ENCODE measurements around the gene ESRRG.

The ESRRG gene

DNA sequence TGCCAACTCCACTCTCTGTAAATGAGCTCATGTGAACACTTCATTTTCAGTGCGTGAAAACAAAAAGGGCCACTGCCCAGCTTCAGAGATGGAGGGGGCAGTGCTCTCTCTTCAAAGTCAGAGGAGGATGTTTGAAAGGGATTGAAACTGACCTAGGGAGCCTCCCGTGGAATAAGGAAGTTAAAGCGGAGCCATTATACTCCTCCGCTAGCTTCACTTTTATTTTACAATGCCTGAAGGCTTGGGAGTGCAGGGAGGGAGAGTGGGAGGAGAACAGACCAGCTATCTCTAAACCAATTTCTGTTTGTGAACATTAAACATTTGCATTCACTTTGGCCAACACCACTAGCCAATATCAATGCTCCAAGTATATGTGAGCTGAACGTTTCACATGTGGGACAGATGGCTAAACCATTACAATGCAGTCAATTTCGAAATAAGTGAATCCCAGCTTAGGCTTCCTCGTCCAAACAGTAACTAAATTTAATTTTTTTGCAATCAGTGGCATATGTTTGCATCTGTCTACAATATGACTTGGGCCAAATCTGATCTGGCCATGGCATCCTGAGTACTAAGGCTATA, 126.9 kb downstream of the ESRRG start:
- H3K9ac ChIP-seq (ENCODE audit: low read depth, low read length), result no peak overlapping the region
- H3K27me3 ChIP-seq (ENCODE audit: insufficient read depth, low read length), result peaks cover under 1% of the 10 kb centered on the region; the same call in 1 of the 2 replicates
- no peaks in the 10 kb centered on the region for H3K36me3 ChIP-seq (ENCODE audit: insufficient read depth, low read depth, low read length)
- H3K4me1 ChIP-seq (ENCODE audit: insufficient read depth, low read length), result peaks cover 27% of the 10 kb centered on the region; the same call in 1 of the 2 replicates
- no peak overlapping the region for H3K27ac ChIP-seq (ENCODE audit: low read length)
- no peaks in the 10 kb centered on the region for H3K9me3 ChIP-seq (ENCODE audit: insufficient read depth, low read depth, low read length)
- no peak overlapping the region for H3K4me3 ChIP-seq (ENCODE audit: low read length)

DNA sequence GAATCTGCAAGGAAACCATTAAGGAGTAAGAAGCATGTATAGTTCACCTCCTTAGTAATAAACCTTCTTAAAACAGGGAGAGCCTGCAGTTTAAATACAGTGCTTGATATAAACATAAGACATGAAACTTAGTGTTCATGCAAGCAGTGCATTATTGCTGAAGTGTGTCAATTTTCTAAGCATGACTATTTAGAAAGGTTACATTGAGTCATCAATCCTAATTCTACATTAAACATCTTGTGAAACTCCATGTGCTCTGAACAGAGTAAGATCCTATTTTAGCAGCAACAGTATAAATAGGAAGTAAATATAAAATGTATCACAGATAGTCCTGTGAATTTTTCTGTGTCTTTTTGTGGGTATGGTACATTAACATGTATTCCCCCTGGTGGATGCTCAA, 135.5 kb downstream of the ESRRG start:
- H3K36me3 ChIP-seq (ENCODE audit: insufficient read depth, low read depth, low read length), result no peaks in the 10 kb centered on the region
- no peaks in the 10 kb centered on the region for H3K27me3 ChIP-seq (ENCODE audit: insufficient read depth, low read length)
- no peak overlapping the region for H3K9ac ChIP-seq (ENCODE audit: low read depth, low read length)
- no peaks in the 10 kb centered on the region for H3K4me1 ChIP-seq (ENCODE audit: insufficient read depth, low read length)
- H3K9me3 ChIP-seq (ENCODE audit: insufficient read depth, low read depth, low read length), result no peaks in the 10 kb centered on the region
- H3K27ac ChIP-seq (ENCODE audit: low read length), result no peak overlapping the region
- H3K4me3 ChIP-seq (ENCODE audit: low read length), result no peak overlapping the region

DNA sequence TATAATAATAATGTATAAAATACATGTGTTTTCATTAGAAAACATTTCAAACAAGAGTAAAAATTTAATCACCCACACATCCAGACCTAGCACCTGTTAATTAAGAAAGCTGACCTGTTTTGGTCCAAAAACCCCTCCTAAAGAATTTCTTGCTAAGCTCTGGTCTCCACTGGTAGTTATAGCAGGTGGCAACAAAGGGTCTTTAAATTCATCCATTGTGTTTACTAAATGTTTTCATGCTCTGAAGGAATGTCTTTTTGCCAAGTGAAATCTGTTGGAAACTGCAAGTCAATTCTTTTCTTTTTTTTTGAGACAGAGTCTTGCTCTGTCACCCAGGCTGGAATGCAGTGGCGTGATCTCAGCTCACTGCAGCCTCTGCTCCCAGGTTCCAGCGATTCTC, 141.1 kb downstream of the ESRRG start:
- H3K36me3 ChIP-seq (ENCODE audit: insufficient read depth, low read depth, low read length), result no peaks in the 10 kb centered on the region
- no peaks in the 10 kb centered on the region for H3K9me3 ChIP-seq (ENCODE audit: insufficient read depth, low read depth, low read length)
- no peaks in the 10 kb centered on the region for H3K27me3 ChIP-seq (ENCODE audit: insufficient read depth, low read length)
- H3K9ac ChIP-seq (ENCODE audit: low read depth, low read length), result no peak overlapping the region
- H3K4me1 ChIP-seq (ENCODE audit: insufficient read depth, low read length), result no peaks in the 10 kb centered on the region
- no peak overlapping the region for H3K27ac ChIP-seq (ENCODE audit: low read length)
- H3K4me3 ChIP-seq (ENCODE audit: low read length), result no peak overlapping the region

DNA sequence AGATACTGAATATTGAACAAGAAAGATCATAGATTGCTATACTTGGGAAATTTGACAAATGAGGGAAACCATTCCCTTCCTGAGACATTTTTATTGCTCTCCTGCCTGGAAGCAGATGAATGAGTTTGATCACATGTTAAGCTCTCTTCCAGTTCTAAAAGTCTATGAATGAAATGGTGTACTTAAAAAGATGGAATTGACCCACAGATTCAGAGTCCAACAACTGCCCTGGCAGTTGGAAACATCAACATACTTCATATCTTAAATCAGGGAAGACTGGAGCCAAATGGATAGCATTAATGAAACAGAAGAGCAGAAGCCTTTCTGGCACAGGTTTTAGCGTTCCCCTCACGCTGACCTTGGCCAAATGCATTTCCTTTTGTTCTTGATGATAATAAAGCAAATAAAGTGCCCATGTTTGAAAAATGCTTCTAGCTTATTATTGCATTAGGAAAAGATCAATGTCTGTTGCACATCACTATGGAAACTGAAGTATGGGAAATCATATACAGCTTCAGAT, 142.6 kb downstream of the ESRRG start:
- Histone ChIP-seq H3K9ac (ENCODE audit: low read depth, low read length) (no peak overlapping the region), H3K9me3 (ENCODE audit: insufficient read depth, low read depth, low read length) (no peaks in the 10 kb centered on the region), H3K27me3 (ENCODE audit: insufficient read depth, low read length) (no peaks in the 10 kb centered on the region), H3K36me3 (ENCODE audit: insufficient read depth, low read depth, low read length) (no peaks in the 10 kb centered on the region), H3K27ac (ENCODE audit: low read length) (no peak overlapping the region), H3K4me3 (ENCODE audit: low read length) (no peak overlapping the region), H3K4me1 (ENCODE audit: insufficient read depth, low read length) (no peaks in the 10 kb centered on the region)

DNA sequence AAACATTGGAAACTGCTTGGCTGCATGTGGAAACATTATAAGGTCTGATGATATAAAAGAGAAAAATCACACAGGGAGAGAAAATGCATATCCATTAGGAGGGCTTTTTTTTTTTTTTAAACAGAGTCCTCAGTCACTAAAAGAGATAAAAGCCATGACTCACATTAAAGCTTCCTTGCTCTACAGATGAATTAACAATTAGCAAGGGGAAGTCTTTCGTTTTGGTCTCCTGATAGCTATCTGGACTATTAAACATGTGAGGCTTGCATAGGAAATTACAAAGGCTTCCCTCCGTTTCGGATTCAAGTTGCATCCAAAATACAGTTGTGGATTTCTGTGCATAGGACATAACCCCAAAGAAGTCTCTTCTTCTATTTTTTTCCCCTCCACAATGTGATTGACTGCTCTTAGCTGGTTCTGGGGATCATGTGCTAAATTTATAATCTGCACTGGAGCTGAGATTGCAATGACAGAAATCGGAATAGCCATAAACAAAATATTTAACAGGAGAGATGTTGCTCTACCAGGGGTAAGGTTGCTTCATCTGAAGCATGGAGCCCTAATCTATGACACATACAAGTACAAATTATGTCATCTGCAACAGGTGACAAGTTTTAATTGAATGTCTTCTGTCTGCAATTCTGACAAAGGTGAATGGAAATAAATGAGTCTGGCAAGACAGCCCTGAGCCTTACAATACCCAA, 146.8 kb downstream of the ESRRG start:
- no peaks in the 10 kb centered on the region for H3K9me3 ChIP-seq (ENCODE audit: insufficient read depth, low read depth, low read length)
- H3K27ac ChIP-seq (ENCODE audit: low read length), result no peak overlapping the region
- no peak overlapping the region for H3K4me3 ChIP-seq (ENCODE audit: low read length)
- no peaks in the 10 kb centered on the region for H3K27me3 ChIP-seq (ENCODE audit: insufficient read depth, low read length)
- H3K4me1 ChIP-seq (ENCODE audit: insufficient read depth, low read length), result no peaks in the 10 kb centered on the region
- no peak overlapping the region for H3K9ac ChIP-seq (ENCODE audit: low read depth, low read length)
- no peaks in the 10 kb centered on the region for H3K36me3 ChIP-seq (ENCODE audit: insufficient read depth, low read depth, low read length)

DNA sequence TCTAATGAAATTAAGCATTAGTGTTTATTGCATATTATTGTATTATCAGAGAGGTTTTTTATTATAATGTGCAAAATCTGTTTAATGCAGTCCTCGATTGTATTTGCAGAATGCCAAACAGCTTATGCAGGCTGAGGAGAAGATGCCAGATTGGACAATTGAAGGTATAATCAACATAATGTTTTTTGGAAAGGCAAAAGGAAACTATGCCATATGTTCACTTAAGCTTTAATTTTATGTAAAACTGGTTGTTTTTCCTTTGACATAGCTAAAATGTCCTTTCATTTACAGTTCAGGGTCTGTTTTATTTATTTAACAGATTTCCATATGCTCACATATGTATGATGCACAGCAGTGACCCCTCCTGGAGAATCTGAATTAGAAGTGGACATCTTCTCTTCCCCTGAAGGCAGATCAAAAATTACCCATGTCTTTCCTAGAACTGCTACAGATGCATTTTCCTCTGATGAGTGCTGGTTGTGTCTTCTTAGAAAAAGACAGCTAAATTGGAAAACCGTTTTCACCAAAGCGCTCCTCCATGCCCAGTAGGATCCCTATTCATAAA, 156.5 kb downstream of the ESRRG start:
- no peak overlapping the region for H3K27ac ChIP-seq (ENCODE audit: low read length)
- H3K4me1 ChIP-seq (ENCODE audit: insufficient read depth, low read length), result no peaks in the 10 kb centered on the region
- no peak overlapping the region for H3K4me3 ChIP-seq (ENCODE audit: low read length)
- no peaks in the 10 kb centered on the region for H3K36me3 ChIP-seq (ENCODE audit: insufficient read depth, low read depth, low read length)
- H3K9ac ChIP-seq (ENCODE audit: low read depth, low read length), result no peak overlapping the region
- no peaks in the 10 kb centered on the region for H3K27me3 ChIP-seq (ENCODE audit: insufficient read depth, low read length)
- H3K9me3 ChIP-seq (ENCODE audit: insufficient read depth, low read depth, low read length), result no peaks in the 10 kb centered on the region

DNA sequence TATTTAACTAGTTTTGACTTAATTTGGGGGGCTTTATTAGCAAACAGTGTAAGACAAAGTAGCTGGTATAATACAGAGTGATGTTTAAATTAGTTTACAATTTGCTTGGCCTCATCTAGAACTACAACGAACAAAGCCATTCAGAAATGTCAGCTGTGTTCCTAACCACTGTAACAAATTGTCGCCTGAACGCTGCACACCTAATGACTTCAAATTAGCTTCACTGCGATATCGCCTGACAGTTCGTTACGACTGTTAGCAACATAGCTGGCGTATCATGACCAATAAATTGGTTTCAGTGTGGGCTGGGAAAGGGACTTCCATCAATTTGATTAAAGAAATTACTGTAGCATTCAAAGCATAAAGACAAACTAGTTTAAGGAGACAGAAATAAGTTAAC, 160.1 kb downstream of the ESRRG start:
- Histone ChIP-seq H3K36me3 (ENCODE audit: insufficient read depth, low read depth, low read length) (no peaks in the 10 kb centered on the region), H3K4me3 (ENCODE audit: low read length) (no peak overlapping the region), H3K9ac (ENCODE audit: low read depth, low read length) (no peak overlapping the region), H3K9me3 (ENCODE audit: insufficient read depth, low read depth, low read length) (no peaks in the 10 kb centered on the region), H3K27ac (ENCODE audit: low read length) (no peak overlapping the region), H3K4me1 (ENCODE audit: insufficient read depth, low read length) (no peaks in the 10 kb centered on the region), H3K27me3 (ENCODE audit: insufficient read depth, low read length) (no peaks in the 10 kb centered on the region)

DNA sequence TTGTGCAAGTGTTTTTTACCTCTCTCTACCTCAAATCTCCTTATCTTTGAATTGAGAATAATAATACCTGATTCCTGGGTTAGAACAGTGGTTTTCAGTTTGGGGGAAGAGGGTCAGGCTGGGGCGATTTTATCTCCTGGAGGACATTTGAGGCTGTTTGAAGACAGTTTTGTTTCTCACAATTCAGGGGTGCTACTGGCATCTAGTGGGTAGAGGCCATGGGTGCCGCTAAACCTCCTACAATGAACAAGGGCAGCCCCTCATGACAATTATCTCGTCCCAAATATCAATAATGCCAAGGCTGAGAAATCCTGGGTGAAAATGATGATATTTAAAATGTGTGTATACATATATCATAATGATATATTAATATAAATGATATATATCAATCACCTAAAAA, 160.8 kb downstream of the ESRRG start:
- Histone ChIP-seq H3K27me3 (ENCODE audit: insufficient read depth, low read length) (no peaks in the 10 kb centered on the region), H3K36me3 (ENCODE audit: insufficient read depth, low read depth, low read length) (no peaks in the 10 kb centered on the region), H3K4me1 (ENCODE audit: insufficient read depth, low read length) (no peaks in the 10 kb centered on the region), H3K27ac (ENCODE audit: low read length) (no peak overlapping the region), H3K4me3 (ENCODE audit: low read length) (no peak overlapping the region), H3K9ac (ENCODE audit: low read depth, low read length) (no peak overlapping the region), H3K9me3 (ENCODE audit: insufficient read depth, low read depth, low read length) (no peaks in the 10 kb centered on the region)

DNA sequence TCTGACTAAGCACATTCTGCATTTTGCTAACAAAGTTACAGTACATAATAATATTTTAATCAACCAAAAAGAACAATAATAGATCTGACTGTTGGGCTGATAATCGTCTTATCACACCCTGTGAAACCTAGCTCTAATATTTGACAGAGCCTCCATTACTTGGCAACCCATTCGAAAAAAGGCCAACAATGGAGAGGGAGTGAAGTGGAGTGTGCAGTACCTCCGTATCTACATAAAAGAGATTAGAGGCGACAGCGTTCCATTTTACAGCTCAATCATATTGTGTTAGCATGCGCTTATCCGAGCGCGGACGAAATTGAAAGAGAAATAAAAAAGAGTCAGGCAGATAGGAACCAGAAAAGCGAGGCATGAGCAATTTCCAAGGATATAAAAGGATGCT, 162.7 kb downstream of the ESRRG start:
- Histone ChIP-seq H3K9ac (ENCODE audit: low read depth, low read length) (no peak overlapping the region), H3K4me3 (ENCODE audit: low read length) (no peak overlapping the region), H3K9me3 (ENCODE audit: insufficient read depth, low read depth, low read length) (no peaks in the 10 kb centered on the region), H3K27me3 (ENCODE audit: insufficient read depth, low read length) (no peaks in the 10 kb centered on the region), H3K4me1 (ENCODE audit: insufficient read depth, low read length) (no peaks in the 10 kb centered on the region), H3K36me3 (ENCODE audit: insufficient read depth, low read depth, low read length) (no peaks in the 10 kb centered on the region), H3K27ac (ENCODE audit: low read length) (no peak overlapping the region)

DNA sequence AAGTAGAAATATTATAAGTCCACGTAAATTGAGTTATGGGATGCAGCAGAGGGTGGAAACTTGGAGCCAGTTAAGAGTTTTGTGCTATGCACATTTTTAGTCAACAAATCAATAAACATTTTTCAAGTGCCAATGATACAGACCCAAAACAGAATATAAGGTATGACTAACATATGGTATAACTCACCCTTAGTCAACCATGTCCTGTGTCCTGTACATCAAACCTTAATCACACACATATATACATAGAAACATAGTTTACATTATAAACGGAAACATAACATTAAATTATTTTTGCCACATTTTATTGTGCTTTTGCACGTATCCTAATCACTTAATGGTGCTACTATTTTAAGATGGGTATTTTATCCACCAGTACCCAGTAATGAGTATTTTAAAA, 163.9 kb downstream of the ESRRG start:
- Histone ChIP-seq H3K9me3 (ENCODE audit: insufficient read depth, low read depth, low read length) (no peaks in the 10 kb centered on the region), H3K27ac (ENCODE audit: low read length) (no peak overlapping the region), H3K4me3 (ENCODE audit: low read length) (no peak overlapping the region), H3K27me3 (ENCODE audit: insufficient read depth, low read length) (no peaks in the 10 kb centered on the region), H3K9ac (ENCODE audit: low read depth, low read length) (no peak overlapping the region), H3K4me1 (ENCODE audit: insufficient read depth, low read length) (no peaks in the 10 kb centered on the region), H3K36me3 (ENCODE audit: insufficient read depth, low read depth, low read length) (no peaks in the 10 kb centered on the region)

DNA sequence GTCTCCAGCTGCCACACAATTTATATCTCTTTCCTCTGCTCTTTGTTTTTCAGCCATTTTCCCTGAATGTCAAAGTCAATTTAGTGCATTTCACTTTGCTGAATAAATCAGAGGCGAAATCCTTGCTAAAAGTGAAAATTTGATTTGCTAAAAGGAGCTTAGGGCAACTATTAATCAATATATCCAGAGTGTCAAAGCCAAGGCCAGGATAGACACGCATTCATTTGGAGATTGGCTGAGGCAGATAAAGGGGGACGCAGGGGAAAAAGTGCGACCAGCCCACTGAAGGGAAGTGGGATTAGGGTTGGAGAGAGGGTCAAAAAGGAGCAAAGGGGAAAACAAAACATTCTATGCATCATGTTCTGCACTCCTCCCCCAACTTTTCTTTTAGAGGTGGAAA, 167.6 kb downstream of the ESRRG start:
- Histone ChIP-seq H3K4me1 (ENCODE audit: insufficient read depth, low read length) (peaks cover 5% of the 10 kb centered on the region; the same call in 1 of the 2 replicates), H3K9ac (ENCODE audit: low read depth, low read length) (no peak overlapping the region), H3K9me3 (ENCODE audit: insufficient read depth, low read depth, low read length) (no peaks in the 10 kb centered on the region), H3K4me3 (ENCODE audit: low read length) (no peak overlapping the region), H3K27ac (ENCODE audit: low read length) (no peak overlapping the region), H3K27me3 (ENCODE audit: insufficient read depth, low read length) (no peaks in the 10 kb centered on the region), H3K36me3 (ENCODE audit: insufficient read depth, low read depth, low read length) (no peaks in the 10 kb centered on the region)

DNA sequence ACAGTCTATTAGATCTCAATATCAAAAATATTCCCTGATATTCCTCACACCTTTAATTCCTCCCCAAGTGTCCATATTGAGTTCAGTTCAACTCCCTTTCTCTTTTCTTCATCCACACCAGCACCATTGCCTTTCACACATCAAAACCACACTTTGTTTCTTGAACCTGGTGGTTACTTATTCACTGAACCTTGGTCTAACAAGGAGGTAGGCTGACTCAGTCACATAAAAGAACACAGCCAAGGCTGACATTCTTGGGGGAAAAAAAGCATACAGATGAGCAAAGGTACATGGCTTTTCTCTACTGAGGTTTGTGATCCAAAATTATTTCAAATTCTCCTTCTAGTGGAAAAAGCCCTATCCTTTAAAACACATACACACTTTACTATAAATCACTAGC, 168.3 kb downstream of the ESRRG start:
- Histone ChIP-seq H3K36me3 (ENCODE audit: insufficient read depth, low read depth, low read length) (no peaks in the 10 kb centered on the region), H3K27me3 (ENCODE audit: insufficient read depth, low read length) (no peaks in the 10 kb centered on the region), H3K9me3 (ENCODE audit: insufficient read depth, low read depth, low read length) (no peaks in the 10 kb centered on the region), H3K4me3 (ENCODE audit: low read length) (no peak overlapping the region), H3K27ac (ENCODE audit: low read length) (no peak overlapping the region), H3K4me1 (ENCODE audit: insufficient read depth, low read length) (peaks cover 5% of the 10 kb centered on the region; the same call in 1 of the 2 replicates), H3K9ac (ENCODE audit: low read depth, low read length) (no peak overlapping the region)

Measured in iPS-20b (cell line).